ENCODE data around the gene SHISA4.
"Not testable (repeated sequence)": the region's sequence is repeated elsewhere in the genome, so short reads cannot be mapped to it uniquely, and the experiment has no call there.

SHISA4 gene

DNA sequence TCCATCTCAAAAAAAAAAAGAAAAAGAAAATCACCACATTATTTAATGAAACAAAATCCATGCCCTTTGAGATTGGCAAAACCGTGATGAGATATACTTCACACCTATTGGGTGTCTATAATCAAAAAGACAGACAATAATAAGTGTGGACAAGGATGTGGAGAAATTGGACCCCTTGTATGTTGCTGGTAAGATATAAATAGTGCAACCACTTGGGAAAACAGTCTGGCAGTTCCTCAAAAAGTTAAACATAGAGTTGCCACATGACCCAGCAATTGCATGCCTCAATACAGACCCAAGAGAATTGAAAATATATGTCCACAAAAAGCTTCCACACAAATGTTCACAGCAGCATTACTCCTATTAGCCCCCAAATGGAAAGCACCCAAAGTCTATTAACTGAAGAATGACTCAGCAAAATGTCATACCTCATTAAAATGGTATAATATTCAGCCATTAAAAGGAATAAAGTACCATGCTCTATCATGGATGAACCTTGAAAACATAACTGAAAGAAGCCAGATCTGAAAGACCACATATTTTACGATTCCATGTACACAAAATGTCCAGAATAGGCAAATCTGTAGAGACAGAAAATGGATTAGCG is 33.4 kb downstream of the SHISA4 start:
- FAIRE-seq (no peak), DNase-seq (ENCODE audit: insufficient read length) (no peak)
- TF ChIP-seq POLR2AphosphoS5 (IDR thresholded peaks at IDR 0.05; ENCODE audit: low read depth, low read length) (no peak), TAF1 (IDR thresholded peaks at IDR 0.05; ENCODE audit: borderline replicate concordance, low read depth, low read length) (no peak), POLR2A (IDR thresholded peaks at IDR 0.05; ENCODE audit: low read depth, low read length) (no peak)

DNA sequence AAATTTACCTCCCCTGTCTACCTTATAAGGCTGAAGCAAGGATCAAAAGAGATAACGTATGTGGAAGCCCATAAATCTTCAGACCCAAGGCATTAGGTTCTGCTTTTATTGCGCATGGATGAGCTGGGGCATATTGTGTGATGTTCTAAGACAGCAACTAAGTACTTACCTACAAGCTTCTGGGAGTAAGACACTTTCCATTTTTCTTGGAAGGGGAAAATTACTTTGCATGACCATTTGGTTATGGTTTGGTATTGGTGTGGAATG is 36.5 kb downstream of the SHISA4 start:
- no peak for DNase-seq (ENCODE audit: insufficient read length)
- FAIRE-seq, result no peak
- no peak for TF ChIP-seq POLR2AphosphoS5 (IDR thresholded peaks at IDR 0.05; ENCODE audit: low read depth, low read length)
- no peak for TF ChIP-seq POLR2A (IDR thresholded peaks at IDR 0.05; ENCODE audit: low read depth, low read length)

DNA sequence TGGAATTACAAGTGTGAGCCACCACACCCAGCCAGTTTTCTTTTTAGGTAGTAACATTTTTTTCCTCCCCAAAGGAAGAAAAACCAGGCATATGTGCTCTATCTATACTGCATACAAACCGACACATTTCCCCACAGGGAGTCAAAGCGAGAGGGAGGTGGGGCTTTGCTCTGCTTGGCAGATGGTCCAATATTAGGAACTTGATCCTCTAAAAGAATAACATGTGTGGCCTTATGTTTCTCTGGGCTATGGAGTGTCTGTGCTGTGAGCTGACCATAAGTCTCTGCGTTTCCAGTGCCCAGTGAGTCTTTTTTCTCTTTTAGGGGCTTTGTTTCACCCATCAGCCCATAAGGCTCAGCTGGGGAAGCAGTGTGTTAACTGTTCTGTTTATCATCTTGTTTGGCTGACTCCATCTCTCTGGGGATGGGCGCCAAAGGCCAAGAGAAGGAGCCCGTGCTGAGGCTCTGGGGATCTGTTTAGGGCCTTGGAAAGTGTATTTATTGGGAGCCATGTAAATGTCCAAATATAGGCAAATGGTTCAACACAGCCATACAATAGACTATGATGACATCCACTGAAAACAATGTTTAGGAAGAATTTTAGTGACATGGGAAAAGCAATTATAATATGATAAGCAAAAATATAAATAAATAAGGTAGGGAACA is 37.4 kb downstream of the SHISA4 start:
- no peak for TF ChIP-seq TAF1 (IDR thresholded peaks at IDR 0.05; ENCODE audit: borderline replicate concordance, low read depth, low read length)
- no peak for TF ChIP-seq POLR2A (IDR thresholded peaks at IDR 0.05; ENCODE audit: low read depth, low read length)
- no peak for TF ChIP-seq POLR2AphosphoS5 (IDR thresholded peaks at IDR 0.05; ENCODE audit: low read depth, low read length)
- FAIRE-seq (no peak), DNase-seq (ENCODE audit: insufficient read length) (no peak)

DNA sequence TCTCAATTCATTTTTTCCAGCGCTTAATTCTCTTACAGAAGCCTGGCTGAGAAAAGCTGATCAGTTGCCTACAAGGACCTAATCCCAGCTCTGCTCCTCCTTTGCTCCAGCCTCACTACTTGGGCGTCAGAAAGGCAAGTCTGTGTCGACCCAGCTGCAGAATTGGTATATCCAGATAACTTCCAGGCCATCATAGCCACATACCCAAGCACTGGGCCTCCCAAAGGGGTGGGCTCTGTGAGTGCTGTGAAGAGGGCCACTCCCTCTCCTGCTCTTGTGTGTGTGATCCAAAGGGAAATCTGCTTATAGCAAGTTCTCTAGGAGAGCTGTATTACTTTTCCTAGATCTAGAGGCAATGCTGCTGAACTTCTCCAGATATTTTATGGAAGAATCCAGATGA is 39.6 kb downstream of the SHISA4 start:
- TF ChIP-seq POLR2AphosphoS5 (IDR thresholded peaks at IDR 0.05; ENCODE audit: low read depth, low read length) (no peak), POLR2A (IDR thresholded peaks at IDR 0.05; ENCODE audit: low read depth, low read length) (no peak), TAF1 (IDR thresholded peaks at IDR 0.05; ENCODE audit: borderline replicate concordance, low read depth, low read length) (no peak)
- no peak for FAIRE-seq
- DNase-seq (ENCODE audit: insufficient read length), result no peak

DNA sequence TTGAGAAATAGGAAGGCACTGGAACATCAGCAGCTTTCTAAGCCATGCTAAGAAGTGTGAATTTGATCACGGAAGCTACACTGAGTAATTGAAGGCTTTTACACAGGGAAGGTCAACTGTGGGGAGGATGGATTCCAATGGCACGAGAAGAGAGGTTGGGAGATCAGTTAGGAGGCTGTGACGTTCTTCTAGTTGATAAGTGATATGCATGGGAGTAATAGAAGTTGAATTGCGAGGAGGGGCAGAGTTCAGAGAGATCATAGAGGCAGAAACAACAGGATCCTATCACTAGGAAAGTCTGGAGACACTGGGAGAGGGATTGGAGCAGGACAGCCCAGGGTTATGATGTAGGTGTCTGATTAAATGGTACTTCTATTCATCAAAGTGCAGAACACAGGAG is 41.4 kb downstream of the SHISA4 start:
- no peak for TF ChIP-seq POLR2AphosphoS5 (IDR thresholded peaks at IDR 0.05; ENCODE audit: low read depth, low read length)
- TF ChIP-seq POLR2A (IDR thresholded peaks at IDR 0.05; ENCODE audit: low read depth, low read length), result no peak
- no peak for TF ChIP-seq TAF1 (IDR thresholded peaks at IDR 0.05; ENCODE audit: borderline replicate concordance, low read depth, low read length)
- FAIRE-seq (no peak), DNase-seq (ENCODE audit: insufficient read length) (no peak)

DNA sequence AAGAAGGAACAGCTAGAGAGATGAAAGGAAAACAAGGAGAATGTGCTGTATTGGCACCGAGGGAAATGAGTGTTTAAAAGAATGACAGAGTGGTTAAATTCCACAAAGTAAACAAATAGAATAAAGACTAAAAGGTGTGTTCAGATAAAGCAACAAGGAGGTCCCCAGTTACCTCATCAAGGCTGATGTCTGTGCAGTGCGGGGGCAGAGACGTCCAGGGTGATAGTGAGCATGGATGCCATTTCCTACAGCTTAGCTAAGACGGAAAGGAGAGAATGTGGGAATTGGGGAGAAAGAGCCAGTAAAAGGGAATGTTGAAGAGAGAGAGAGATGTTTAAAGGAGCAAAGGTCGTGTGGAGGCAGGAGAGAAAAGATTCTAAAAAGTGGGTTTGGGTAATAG is 42.1 kb downstream of the SHISA4 start:
- FAIRE-seq (no peak), DNase-seq (ENCODE audit: insufficient read length) (no peak)
- no peak for TF ChIP-seq POLR2AphosphoS5 (IDR thresholded peaks at IDR 0.05; ENCODE audit: low read depth, low read length)
- no peak for TF ChIP-seq TAF1 (IDR thresholded peaks at IDR 0.05; ENCODE audit: borderline replicate concordance, low read depth, low read length)
- TF ChIP-seq POLR2A (IDR thresholded peaks at IDR 0.05; ENCODE audit: low read depth, low read length), result no peak

DNA sequence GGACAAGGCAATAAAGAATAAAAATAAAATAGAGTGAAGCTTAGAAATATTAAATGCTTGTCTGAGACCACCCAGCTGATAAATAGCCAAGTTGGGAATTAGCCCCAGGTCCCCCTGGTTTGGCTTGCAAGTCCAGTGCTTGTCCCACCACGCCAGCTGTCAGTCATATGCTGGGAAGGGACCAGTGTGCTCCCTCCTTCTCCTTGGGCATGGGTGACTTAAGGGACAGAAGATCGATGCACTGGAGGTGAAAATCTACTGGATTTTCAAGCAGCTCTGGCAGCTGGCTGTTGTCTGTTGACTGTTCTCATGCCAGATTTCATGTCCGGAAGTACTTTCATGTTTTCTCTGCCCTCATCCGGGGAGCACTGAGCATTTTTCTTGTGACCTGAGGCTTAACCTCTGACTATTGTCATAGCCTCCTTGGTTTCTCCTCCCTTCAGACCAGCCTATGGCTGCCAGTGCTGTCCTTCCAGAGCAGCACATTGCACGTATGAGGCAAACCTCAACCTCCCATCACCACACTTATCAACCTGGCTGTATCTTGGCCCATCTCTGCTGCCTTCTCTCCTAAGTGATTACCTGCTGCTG is 45.2 kb downstream of the SHISA4 start:
- DNase-seq (ENCODE audit: insufficient read length), result no peak
- no peak for FAIRE-seq
- TF ChIP-seq POLR2AphosphoS5 (IDR thresholded peaks at IDR 0.05; ENCODE audit: low read depth, low read length) (no peak), TAF1 (IDR thresholded peaks at IDR 0.05; ENCODE audit: borderline replicate concordance, low read depth, low read length) (no peak), POLR2A (IDR thresholded peaks at IDR 0.05; ENCODE audit: low read depth, low read length) (no peak)

DNA sequence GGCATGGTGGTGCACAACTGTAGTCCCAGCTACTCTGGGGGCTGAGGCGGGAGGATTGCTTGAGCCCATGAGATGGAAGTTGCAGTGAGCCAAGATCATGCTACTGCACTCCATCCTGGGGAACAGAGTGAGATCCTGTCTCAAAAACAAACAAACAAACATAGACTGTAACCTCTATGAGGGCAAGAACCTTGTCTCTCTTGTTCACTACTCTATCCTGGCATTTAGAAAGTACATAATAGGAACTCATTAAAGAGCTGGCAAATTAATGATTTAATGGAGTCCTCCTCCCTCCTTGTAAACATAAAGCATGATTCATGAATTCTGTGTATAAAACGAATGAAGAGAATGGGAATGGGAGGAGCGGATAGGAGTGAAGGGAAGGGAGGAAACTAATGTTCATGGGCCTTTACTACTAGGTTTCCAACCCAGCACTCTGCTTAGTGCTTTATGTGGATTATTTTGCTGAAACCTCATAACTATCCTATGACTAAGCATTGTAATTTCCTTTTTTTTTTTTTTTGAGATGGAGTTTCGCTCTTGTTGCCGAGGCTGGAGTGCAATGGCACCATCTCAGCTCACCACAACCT is 49.0 kb downstream of the SHISA4 start:
- FAIRE-seq (no peak), DNase-seq (ENCODE audit: insufficient read length) (no peak)
- no peak for TF ChIP-seq POLR2A (IDR thresholded peaks at IDR 0.05; ENCODE audit: low read depth, low read length)
- TF ChIP-seq TAF1 (IDR thresholded peaks at IDR 0.05; ENCODE audit: borderline replicate concordance, low read depth, low read length), result no peak
- no peak for TF ChIP-seq POLR2AphosphoS5 (IDR thresholded peaks at IDR 0.05; ENCODE audit: low read depth, low read length)

DNA sequence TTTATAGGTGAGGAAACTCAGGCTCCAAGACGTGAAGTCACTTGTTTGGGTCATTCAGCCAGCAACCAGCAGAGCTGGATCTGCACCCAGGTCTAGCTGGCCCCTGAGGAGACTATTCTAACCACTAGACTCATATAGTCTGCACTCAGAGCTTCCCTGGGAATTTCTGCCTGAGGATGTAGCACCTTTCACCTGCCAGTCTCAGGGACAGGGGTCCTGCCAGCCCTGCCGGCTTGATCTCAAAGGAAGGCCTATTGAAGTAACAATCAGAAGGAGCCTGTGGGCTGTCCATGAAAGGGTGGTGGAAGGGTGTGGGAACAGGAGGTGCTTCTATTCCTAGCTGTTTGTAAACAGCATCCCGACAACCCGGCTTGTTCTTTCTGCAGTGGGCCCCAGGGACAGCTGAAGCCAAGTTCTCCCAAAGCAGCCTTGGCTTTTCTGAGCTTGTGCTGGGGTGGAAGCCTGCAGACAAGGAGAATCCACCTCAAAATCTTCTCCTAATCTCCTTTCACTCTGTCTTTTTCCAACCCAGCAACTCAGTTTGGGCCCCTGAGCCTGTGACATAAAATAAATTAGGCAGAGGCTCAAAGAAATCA is 49.8 kb downstream of the SHISA4 start:
- FAIRE-seq (no peak), DNase-seq (ENCODE audit: insufficient read length) (no peak)
- TF ChIP-seq POLR2AphosphoS5 (IDR thresholded peaks at IDR 0.05; ENCODE audit: low read depth, low read length) (no peak), POLR2A (IDR thresholded peaks at IDR 0.05; ENCODE audit: low read depth, low read length) (no peak), TAF1 (IDR thresholded peaks at IDR 0.05; ENCODE audit: borderline replicate concordance, low read depth, low read length) (no peak)

DNA sequence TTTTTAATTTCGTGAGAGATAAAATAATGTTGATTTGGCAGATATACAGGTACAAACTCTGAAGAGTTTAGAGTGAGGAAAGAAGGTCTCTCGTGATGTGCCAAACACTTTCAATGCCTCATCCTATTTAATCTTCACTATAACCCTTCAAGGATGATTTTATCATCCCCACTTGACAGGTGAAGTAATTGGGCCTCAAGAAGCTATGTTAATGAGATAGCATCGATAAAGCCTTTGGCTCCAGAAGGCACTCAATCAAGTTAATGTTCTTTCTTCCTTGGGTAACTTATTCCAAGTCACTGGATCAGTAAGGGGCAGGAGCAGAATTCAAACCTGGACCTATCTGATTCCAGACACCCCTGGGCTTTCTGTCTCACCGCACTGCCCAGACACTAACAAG is 50.5 kb downstream of the SHISA4 start:
- FAIRE-seq (no peak), DNase-seq (ENCODE audit: insufficient read length) (no peak)
- no peak for TF ChIP-seq POLR2A (IDR thresholded peaks at IDR 0.05; ENCODE audit: low read depth, low read length)
- TF ChIP-seq POLR2AphosphoS5 (IDR thresholded peaks at IDR 0.05; ENCODE audit: low read depth, low read length), result no peak
- no peak for TF ChIP-seq TAF1 (IDR thresholded peaks at IDR 0.05; ENCODE audit: borderline replicate concordance, low read depth, low read length)

DNA sequence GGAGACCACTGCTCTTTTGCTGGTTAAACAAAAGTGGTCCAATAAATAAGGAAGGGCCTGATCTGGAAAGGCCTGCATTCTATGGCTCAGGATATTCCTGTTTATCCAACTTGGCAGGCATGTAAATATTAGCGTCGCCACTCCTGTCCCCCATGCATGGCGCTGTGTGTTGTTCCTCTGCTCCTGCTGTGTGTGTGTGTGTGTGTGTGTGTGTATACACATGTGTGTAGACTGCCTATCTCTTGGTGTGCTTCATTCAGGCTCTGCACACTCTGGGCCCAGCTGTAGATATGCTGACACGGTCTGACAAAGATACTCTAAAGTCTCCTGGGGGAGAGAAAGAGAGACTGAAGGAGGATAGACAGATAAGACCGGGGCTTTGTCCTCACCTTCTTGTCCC is 50.9 kb downstream of the SHISA4 start:
- FAIRE-seq (no peak), DNase-seq (ENCODE audit: insufficient read length) (no peak)
- TF ChIP-seq TAF1 (IDR thresholded peaks at IDR 0.05; ENCODE audit: borderline replicate concordance, low read depth, low read length) (no peak), POLR2AphosphoS5 (IDR thresholded peaks at IDR 0.05; ENCODE audit: low read depth, low read length) (no peak)

DNA sequence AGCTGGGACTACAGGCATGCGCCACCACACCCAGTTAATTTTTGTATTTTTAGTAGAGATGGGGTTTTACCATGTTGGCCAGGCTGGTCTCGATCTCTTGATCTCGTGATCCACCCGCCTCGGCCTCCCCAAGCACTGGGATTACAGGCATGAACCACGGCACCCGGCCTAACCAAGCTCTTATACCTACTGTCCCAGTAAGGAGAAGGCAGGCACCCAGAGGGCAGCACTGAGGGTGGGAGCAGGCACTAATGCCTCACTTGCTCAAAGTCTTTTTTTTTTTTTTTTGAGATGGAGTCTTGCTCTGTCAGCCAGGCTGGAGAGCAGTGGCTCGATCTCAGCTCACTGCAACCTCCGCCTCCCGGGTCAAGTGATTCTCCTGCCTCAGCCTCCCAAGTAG is 51.6 kb downstream of the SHISA4 start:
- not testable (repeated sequence) for DNase-seq (ENCODE audit: insufficient read length); FAIRE-seq

Measured in GM12892 (cell line).